BJ (cell line): ENCODE data around the gene GPR137. TPM values are rescaled to one million over a fixed set of nuclear protein-coding genes. Genes with fewer than 3 reads are reported as not detected.
"Not testable (repeated sequence)": the region's sequence is repeated elsewhere in the genome, so short reads cannot be mapped to it uniquely, and the experiment has no call there.

Experiments used
- CTCF ChIA-PET: fragments of 350-600 bp; formaldehyde crosslinking; extraction: SDS; loops from one replicate; lab custom pipeline; 2021; ENCODE audit warnings: antibody characterized with exemption, inconsistent platforms; lab: Yijun Ruan, JAX
- POLR2A ChIA-PET: fragments of 300-600 bp; sonication (Branson Sonifier 250); formaldehyde crosslinking; extraction: SDS; loops from one replicate; lab custom pipeline; 2021; ENCODE audit warnings: antibody characterized with exemption; lab: Charles Lee
- DNase-seq: peaks from one replicate; pipeline ENCODE4 v3.0.0-alpha.2; 2011; ENCODE audit warnings: low read depth
- H3K27me3 ChIP-seq: 2 replicates; pipeline ENCODE4 v1.6.0; 2011; ENCODE audit warnings: low read length; ENCODE audit not compliant: control insufficient read depth, insufficient read depth
- H3K36me3 ChIP-seq: 2 replicates; pipeline ENCODE4 v1.5.1; 2011; ENCODE audit warnings: low read length; ENCODE audit not compliant: control insufficient read depth, insufficient read depth
- H3K4me3 ChIP-seq: 2 replicates; pipeline ENCODE4 v1.5.1; 2011; ENCODE audit warnings: low read depth, mild to moderate bottlenecking, control low read depth, low read length
- polyA plus RNA-seq: library from polyadenylated mRNA; depleted of rRNA; stranded (reverse); fragments of >200 nt; gene quantifications from 2 replicates; pipeline ENCODE4 v1.2.3, GENCODE V29; 2011
- TF ChIP-seq, protein P1 (sequence below): IDR thresholded peaks from 2 replicates; pipeline ENCODE4 v1.5.1; 2011; ENCODE audit warnings: low read depth, mild to moderate bottlenecking, control low read depth, inconsistent platforms, low read length, moderate library complexity; ENCODE audit not compliant: insufficient read depth

The GPR137 gene
- polyA plus RNA-seq, 1 experiment, result 33.7 TPM

- peaks cover 15% of the 10 kb centered on the region for H3K36me3 ChIP-seq
- no peaks in the 10 kb centered on the region for H3K27me3 ChIP-seq
- no peak overlapping the region for H3K4me3 ChIP-seq
- TF ChIP-seq, protein P1, sequence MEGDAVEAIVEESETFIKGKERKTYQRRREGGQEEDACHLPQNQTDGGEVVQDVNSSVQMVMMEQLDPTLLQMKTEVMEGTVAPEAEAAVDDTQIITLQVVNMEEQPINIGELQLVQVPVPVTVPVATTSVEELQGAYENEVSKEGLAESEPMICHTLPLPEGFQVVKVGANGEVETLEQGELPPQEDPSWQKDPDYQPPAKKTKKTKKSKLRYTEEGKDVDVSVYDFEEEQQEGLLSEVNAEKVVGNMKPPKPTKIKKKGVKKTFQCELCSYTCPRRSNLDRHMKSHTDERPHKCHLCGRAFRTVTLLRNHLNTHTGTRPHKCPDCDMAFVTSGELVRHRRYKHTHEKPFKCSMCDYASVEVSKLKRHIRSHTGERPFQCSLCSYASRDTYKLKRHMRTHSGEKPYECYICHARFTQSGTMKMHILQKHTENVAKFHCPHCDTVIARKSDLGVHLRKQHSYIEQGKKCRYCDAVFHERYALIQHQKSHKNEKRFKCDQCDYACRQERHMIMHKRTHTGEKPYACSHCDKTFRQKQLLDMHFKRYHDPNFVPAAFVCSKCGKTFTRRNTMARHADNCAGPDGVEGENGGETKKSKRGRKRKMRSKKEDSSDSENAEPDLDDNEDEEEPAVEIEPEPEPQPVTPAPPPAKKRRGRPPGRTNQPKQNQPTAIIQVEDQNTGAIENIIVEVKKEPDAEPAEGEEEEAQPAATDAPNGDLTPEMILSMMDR, result no peak
- ChIA-PET POLR2A (no interaction called here), CTCF (no interaction called here)
- no peak for DNase-seq
These were observed 35.4 kb downstream of the GPR137 start for GRCh38 chr11:64321026-64321425.

DNA sequence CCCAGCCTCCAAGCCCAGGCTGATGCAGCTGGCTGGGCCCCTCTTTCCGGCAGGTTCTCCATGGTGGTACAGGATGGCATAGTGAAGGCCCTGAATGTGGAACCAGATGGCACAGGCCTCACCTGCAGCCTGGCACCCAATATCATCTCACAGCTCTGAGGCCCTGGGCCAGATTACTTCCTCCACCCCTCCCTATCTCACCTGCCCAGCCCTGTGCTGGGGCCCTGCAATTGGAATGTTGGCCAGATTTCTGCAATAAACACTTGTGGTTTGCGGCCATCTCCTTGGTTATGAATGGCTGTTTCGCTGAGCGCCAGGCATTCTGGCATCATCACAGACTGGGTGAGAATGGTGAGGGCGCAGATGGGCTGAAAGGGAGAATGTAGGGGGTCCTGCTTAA is 35.9 kb downstream of the GPR137 start:
- no peaks in the 10 kb centered on the region for H3K27me3 ChIP-seq
- no peak for DNase-seq
- POLR2A ChIA-PET, result no interaction called here
- no peak overlapping the region for H3K4me3 ChIP-seq
- H3K36me3 ChIP-seq, result peaks cover 15% of the 10 kb centered on the region
- CTCF ChIA-PET, result no interaction called here
- TF ChIP-seq, protein P1, result no peak

DNA sequence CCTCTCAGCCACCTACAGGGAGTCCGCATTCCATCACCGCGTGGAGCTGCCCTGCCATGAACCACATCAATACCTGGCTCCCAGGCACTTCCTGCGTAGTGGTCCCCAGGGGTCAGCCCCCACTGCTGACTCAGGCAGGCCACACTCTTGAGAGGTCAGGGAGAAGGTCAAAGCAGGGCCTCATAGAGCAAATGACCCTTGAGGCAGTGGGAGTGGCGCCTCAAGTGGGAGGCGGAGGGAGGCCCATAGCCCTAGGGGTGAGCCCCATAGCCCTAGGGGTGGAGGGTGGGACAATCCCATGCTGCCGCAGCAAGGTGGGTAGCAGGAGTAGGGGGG is 37.2 kb downstream of the GPR137 start:
- TF ChIP-seq, protein P1, result no peak
- H3K4me3 ChIP-seq, result no peak overlapping the region
- H3K36me3 ChIP-seq, result peaks cover 15% of the 10 kb centered on the region
- DNase-seq, result no peak
- CTCF ChIA-PET, result interaction anchor here (1.5 kb wide), 1 partner anchor 9 kb away, joined by 4 read pairs; no protein-coding TSS in a partner anchor
- POLR2A ChIA-PET, result no interaction called here
- no peaks in the 10 kb centered on the region for H3K27me3 ChIP-seq

DNA sequence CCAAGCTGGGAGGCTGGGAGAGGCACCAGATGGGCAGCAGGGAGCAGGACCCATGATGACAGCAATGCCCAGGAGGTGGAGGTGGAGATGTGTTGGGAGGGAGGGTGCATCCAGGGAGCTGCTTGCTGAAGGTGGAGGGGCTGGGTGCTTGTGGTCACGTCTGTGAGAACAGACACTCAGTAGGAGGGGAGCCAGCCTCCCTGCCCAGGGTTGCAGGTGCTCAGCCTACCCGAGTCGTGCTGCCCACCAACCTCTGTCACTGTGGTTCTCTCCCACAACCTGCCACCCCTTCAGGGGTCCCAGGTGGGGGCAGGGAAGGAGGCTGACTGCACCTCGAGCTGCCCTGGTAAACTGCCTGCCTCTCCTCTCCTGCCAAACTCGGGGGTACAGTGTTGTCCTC is 37.7 kb downstream of the GPR137 start:
- Histone ChIP-seq H3K27me3 (no peaks in the 10 kb centered on the region), H3K4me3 (no peak overlapping the region), H3K36me3 (peaks cover 15% of the 10 kb centered on the region)
- ChIA-PET POLR2A (no interaction called here), CTCF (interaction anchor here (1.5 to 1.6 kb wide), 3 partner anchors 8 to 19 kb away, joined by 3 to 5 read pairs (median 4); no protein-coding TSS in a partner anchor)
- TF ChIP-seq, protein P1, result no peak
- DNase-seq, result no peak

DNA sequence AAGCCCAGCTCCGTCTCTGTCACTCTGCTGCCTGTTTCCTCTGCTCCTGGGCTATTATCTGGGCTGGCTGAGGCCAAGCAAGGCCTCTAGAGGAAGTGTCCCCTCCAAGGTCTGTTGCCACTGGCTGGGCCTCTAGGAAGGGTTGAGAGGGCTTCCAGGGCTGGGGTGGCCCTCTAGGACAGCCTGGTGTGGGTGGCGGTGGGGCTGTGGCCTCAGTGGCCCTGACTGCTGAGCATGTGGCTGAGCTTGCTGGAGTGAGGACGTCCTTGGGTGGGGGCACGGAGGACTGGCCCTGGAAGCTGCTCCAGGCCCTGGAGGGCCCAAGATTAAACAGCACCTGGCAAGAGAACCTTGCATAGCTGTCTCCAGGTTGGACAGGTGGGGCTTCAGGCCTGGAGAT is 38.3 kb downstream of the GPR137 start:
- CTCF ChIA-PET, result interaction anchor here (1.5 to 1.6 kb wide), 3 partner anchors 10 to 31 kb away, joined by 3 to 5 read pairs (median 5); no protein-coding TSS in a partner anchor
- not testable (repeated sequence) for DNase-seq

More for the DNA sequence above, 38.3 kb downstream of the GPR137 start:
- H3K36me3 ChIP-seq, result peaks cover 15% of the 10 kb centered on the region
- H3K27me3 ChIP-seq, H3K4me3 ChIP-seq, POLR2A ChIA-PET: not testable (repeated sequence)
